HEK293 (cell line): Measurements from ENCODE around the gene CUEDC1.
A peak's percentile ranks its signal among the peaks of the same experiment; 100 is the strongest.

ENCODE experiments used
- CTCF ChIA-PET: fragments of 350-600 bp; formaldehyde crosslinking; extraction: SDS; loops from one replicate; lab custom pipeline; 2021; ENCODE audit warnings: antibody characterized with exemption; lab: Yijun Ruan, JAX
- POLR2A ChIA-PET: fragments of 300-600 bp; formaldehyde crosslinking; extraction: SDS; loops from one replicate; lab custom pipeline; 2020; ENCODE audit warnings: antibody characterized with exemption, inconsistent platforms; lab: Yijun Ruan, JAX
- H3K27ac ChIP-seq: fragments of 200-500 bp; sonication (Bioruptor generic); 2 replicates; pipeline ENCODE4 v1.5.1; 2014; ENCODE audit warnings: low read depth, low read length, control low read depth, inconsistent platforms; ENCODE audit errors: extremely low read depth
- H3K36me3 ChIP-seq, 2 experiments: fragments of 200-500 bp in 1 of 2; sonication (Bioruptor generic) in 1 of 2; 1 replicate in 1 of 2; 2 replicates in 1 of 2; pipeline ENCODE4 v1.5.1; 2014 to 2017; ENCODE audit warnings: inconsistent platforms in 2 of 2, low read length in 2 of 2; ENCODE audit not compliant: control insufficient read depth in 2 of 2, insufficient read depth in 1 of 2
- H3K4me1 ChIP-seq: fragments of 200-500 bp; sonication (Bioruptor generic); 2 replicates; pipeline ENCODE4 v1.5.1; 2014; ENCODE audit warnings: mild to moderate bottlenecking, low read length, inconsistent platforms; ENCODE audit not compliant: control insufficient read depth, insufficient read depth
- H3K4me3 ChIP-seq: 2 replicates; pipeline ENCODE4 v1.5.1; 2011; ENCODE audit warnings: low read depth, mild to moderate bottlenecking, control low read depth, low read length, moderate library complexity
- H3K9me3 ChIP-seq: fragments of 200-500 bp; sonication (Bioruptor generic); 2 replicates; pipeline ENCODE4 v1.5.1; 2014; ENCODE audit warnings: low read depth, low read length, inconsistent platforms; ENCODE audit not compliant: control insufficient read depth, insufficient read depth
- BCL11A ChIP-seq: fragments of 450-650 bp; formaldehyde crosslinking; IDR thresholded peaks from 2 replicates; pipeline ENCODE4 v1.5.1; 2016; ENCODE audit warnings: low read depth, missing biosample characterization, missing genetic modification characterization
- ELK4 ChIP-seq: IDR thresholded peaks from 2 replicates; pipeline ENCODE4 v1.6.1; 2011; ENCODE audit warnings: mild to moderate bottlenecking, low read depth, low read length, borderline replicate concordance
- GLIS1 ChIP-seq: fragments of 450-650 bp; formaldehyde crosslinking; IDR thresholded peaks from 2 replicates; pipeline ENCODE4 v1.5.1; 2016; ENCODE audit warnings: missing biosample characterization, missing genetic modification characterization
- OSR2 ChIP-seq: fragments of 450-650 bp; formaldehyde crosslinking; IDR thresholded peaks from 2 replicates; pipeline ENCODE4 v1.5.1; 2016; ENCODE audit warnings: missing biosample characterization, missing genetic modification characterization
- PATZ1 ChIP-seq: fragments of 450-650 bp; formaldehyde crosslinking; IDR thresholded peaks from 2 replicates; pipeline ENCODE4 v1.5.1; 2016; ENCODE audit warnings: missing biosample characterization, missing genetic modification characterization
- RBAK ChIP-seq: fragments of 450-650 bp; formaldehyde crosslinking; IDR thresholded peaks from 2 replicates; pipeline ENCODE4 v1.5.1; 2016; ENCODE audit warnings: missing biosample characterization, missing genetic modification characterization
- WT1 ChIP-seq: fragments of 450-650 bp; formaldehyde crosslinking; IDR thresholded peaks from 2 replicates; pipeline ENCODE4 v1.5.1; 2016; ENCODE audit warnings: missing biosample characterization, missing genetic modification characterization
- ZFHX2 ChIP-seq: fragments of 450-650 bp; formaldehyde crosslinking; conservative IDR thresholded peaks from 2 replicates; pipeline ENCODE4 v1.5.1; 2016; ENCODE audit warnings: missing biosample characterization, missing genetic modification characterization
- ZIC2 ChIP-seq: fragments of 450-650 bp; formaldehyde crosslinking; IDR thresholded peaks from 2 replicates; pipeline ENCODE4 v1.5.1; 2016; ENCODE audit warnings: missing biosample characterization, missing genetic modification characterization
- ZNF324 ChIP-seq: fragments of 450-650 bp; formaldehyde crosslinking; IDR thresholded peaks from 2 replicates; pipeline ENCODE4 v1.5.1; 2016; ENCODE audit warnings: missing biosample characterization, missing genetic modification characterization
- ZNF404 ChIP-seq: fragments of 450-650 bp; formaldehyde crosslinking; IDR thresholded peaks from 2 replicates; pipeline ENCODE4 v1.5.1; 2017; ENCODE audit warnings: missing biosample characterization, missing genetic modification characterization
- ZNF48 ChIP-seq: fragments of 450-650 bp; formaldehyde crosslinking; IDR thresholded peaks from 2 replicates; pipeline ENCODE4 v1.5.1; 2016; ENCODE audit warnings: missing biosample characterization, missing genetic modification characterization
- ZNF518A ChIP-seq: fragments of 450-650 bp; formaldehyde crosslinking; conservative IDR thresholded peaks from 2 replicates; pipeline ENCODE4 v1.5.1; 2016; ENCODE audit warnings: low read depth, missing biosample characterization, missing genetic modification characterization
- ZNF521 ChIP-seq: fragments of 450-650 bp; formaldehyde crosslinking; IDR thresholded peaks from 2 replicates; pipeline ENCODE4 v1.5.1; 2017; ENCODE audit warnings: missing biosample characterization, mild to moderate bottlenecking, missing genetic modification characterization
- ZNF624 ChIP-seq: fragments of 450-650 bp; formaldehyde crosslinking; IDR thresholded peaks from 2 replicates; pipeline ENCODE4 v1.5.1; 2017; ENCODE audit warnings: missing biosample characterization, missing genetic modification characterization
- ZNF658 ChIP-seq: fragments of 450-650 bp; formaldehyde crosslinking; IDR thresholded peaks from 2 replicates; pipeline ENCODE4; 2016; ENCODE audit warnings: missing biosample characterization, missing genetic modification characterization

Gene CUEDC1

GRCh38 chr17:57859601-57860413 lies 95.4 kb downstream of the CUEDC1 start (continued):
- no peak for TF ChIP-seq ZNF324 (tag by site-specific recombination)
- TF ChIP-seq WT1 (tag by site-specific recombination), result peak; percentile 45; the same call in 1 of the 2 replicates
- TF ChIP-seq ZFHX2 (tag by site-specific recombination), result 0 out of 2 replicates have a peak, but pooled peaks have one; percentile 5
- TF ChIP-seq ZNF404 (tag by site-specific recombination), result no peak
- TF ChIP-seq, all 188 proteins: peak for 5

GRCh38 chr17:57858838-57859237 lies 96.4 kb downstream of the CUEDC1 start:
- Histone ChIP-seq H3K4me1 (peaks cover 4% of the 10 kb centered on the region; the same call in 1 of the 2 replicates), H3K36me3 (no peaks in the 10 kb centered on the region), H3K27ac (no peak overlapping the region), H3K4me3 (no peak overlapping the region), H3K9me3 (no peaks in the 10 kb centered on the region)
- TF ChIP-seq GLIS1 (tag by site-specific recombination) (no peak), PATZ1 (no peak), OSR2 (no peak), ZNF658 (tag by site-specific recombination) (no peak), ZNF521 (no peak), ZIC2 (tag by site-specific recombination) (no peak), ZNF624 (tag by site-specific recombination) (no peak), ELK4 (no peak), ZNF48 (tag by site-specific recombination) (no peak), RBAK (tag by site-specific recombination) (no peak), ZNF518A (tag by site-specific recombination) (no peak), BCL11A (no peak)
- CTCF ChIA-PET, result interaction anchor here (0.5 to 17.6 kb wide), 31 partner anchors 9 to 458 kb away, joined by 3 to 434 read pairs (median 5); partner anchors contain the start of genes MRPS23, SRSF1 and VEZF1
- POLR2A ChIA-PET, result interaction anchor here (0.8 to 4.2 kb wide), 6 partner anchors 15 to 148 kb away, joined by 3 to 49 read pairs (median 6); partner anchors contain the start of gene SRSF1
